PC-3 (cell line): ENCODE measurements around the gene STK4.

Experiments
- EZH2 ChIP-seq: fragments of 300-600 bp; sonication (generic); IDR thresholded peaks from one replicate; pipeline ENCODE4 v1.6.1; 2017; ENCODE audit warnings: antibody characterized with exemption, mild to moderate bottlenecking, low read length; ENCODE audit not compliant: unreplicated experiment
- TF ChIP-seq, protein P1 (sequence below): fragments of 300-600 bp; sonication (generic); conservative IDR thresholded peaks from 2 replicates; pipeline ENCODE4 v1.5.1; 2017; ENCODE audit warnings: antibody characterized with exemption, low read depth, mild to moderate bottlenecking, low read length

DNA sequence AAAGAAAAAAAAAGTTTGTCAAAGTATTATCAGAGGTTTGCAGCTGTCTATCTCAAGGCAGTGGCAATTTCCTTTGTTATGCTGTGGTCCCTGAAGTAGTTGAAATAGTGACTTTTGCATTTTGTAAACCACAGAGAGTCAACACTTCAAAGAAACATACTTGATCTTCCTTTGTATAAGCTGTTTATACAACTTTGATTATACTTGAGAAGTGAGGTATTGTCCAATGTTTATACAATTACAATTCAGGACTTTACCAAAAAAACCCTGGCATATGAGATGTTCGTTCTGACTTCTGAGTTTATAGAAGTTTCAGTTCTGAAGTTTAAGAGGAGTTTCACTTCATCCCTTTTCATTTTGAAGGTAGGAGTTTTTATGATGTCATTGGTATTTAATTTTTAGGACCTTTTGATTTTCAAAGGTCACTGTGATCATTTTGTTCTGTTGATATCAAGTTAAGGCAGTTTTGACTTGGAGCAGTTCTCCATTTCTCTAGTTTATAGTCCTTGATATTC, 4.0 kb downstream of the STK4 start:
- TF ChIP-seq, protein P1, sequence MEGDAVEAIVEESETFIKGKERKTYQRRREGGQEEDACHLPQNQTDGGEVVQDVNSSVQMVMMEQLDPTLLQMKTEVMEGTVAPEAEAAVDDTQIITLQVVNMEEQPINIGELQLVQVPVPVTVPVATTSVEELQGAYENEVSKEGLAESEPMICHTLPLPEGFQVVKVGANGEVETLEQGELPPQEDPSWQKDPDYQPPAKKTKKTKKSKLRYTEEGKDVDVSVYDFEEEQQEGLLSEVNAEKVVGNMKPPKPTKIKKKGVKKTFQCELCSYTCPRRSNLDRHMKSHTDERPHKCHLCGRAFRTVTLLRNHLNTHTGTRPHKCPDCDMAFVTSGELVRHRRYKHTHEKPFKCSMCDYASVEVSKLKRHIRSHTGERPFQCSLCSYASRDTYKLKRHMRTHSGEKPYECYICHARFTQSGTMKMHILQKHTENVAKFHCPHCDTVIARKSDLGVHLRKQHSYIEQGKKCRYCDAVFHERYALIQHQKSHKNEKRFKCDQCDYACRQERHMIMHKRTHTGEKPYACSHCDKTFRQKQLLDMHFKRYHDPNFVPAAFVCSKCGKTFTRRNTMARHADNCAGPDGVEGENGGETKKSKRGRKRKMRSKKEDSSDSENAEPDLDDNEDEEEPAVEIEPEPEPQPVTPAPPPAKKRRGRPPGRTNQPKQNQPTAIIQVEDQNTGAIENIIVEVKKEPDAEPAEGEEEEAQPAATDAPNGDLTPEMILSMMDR, result no peak
- no peak for TF ChIP-seq EZH2
